NOMO-1 (cell line): ENCODE data around the gene TSPAN18.
A peak's percentile ranks its signal among the peaks of the same experiment; 100 is the strongest.

Experiments used
- DNase-seq, 2 experiments: peaks; one replicate each; lab custom pipeline; 2025; ENCODE audit not compliant: unreplicated experiment in 2 of 2; lab: John Stamatoyannopoulos, UW

Gene TSPAN18

GRCh38 chr11:44971185-44971584 is 244.4 kb downstream of the TSPAN18 start:
- DNase-seq, result no peak

GRCh38 chr11:44972746-44973435 is 246.1 kb downstream of the TSPAN18 start:
- DNase-seq, result no peak

- DNase-seq, result no peak
Observed at GRCh38 chr11:44973632-44974401, 247.1 kb downstream of the TSPAN18 start.

- DNase-seq, result no peak
Observed at GRCh38 chr11:44974402-44975000, 247.7 kb downstream of the TSPAN18 start.

- DNase-seq, result no peak
Observed at GRCh38 chr11:44976576-44976975, 249.8 kb downstream of the TSPAN18 start.

- peak in 1 of 2 experiments; percentile 9 for DNase-seq
Observed at GRCh38 chr11:44977493-44977984, 250.8 kb downstream of the TSPAN18 start.

- no peak for DNase-seq
Observed at GRCh38 chr11:44978274-44978960, 251.7 kb downstream of the TSPAN18 start.

- no peak for DNase-seq
Observed at GRCh38 chr11:44978961-44979331, 252.2 kb downstream of the TSPAN18 start.

- DNase-seq, result no peak
Observed at GRCh38 chr11:44979543-44980399, 253.0 kb downstream of the TSPAN18 start.

- DNase-seq, result no peak
Observed at GRCh38 chr11:44980533-44981427, 254.0 kb downstream of the TSPAN18 start.
